Retinal pigment epithelial cell (primary cell): ENCODE data around the gene DNAJC5.

ENCODE experiments used
- DNase-seq: peaks from one replicate; pipeline ENCODE4 v3.0.0-alpha.2; 2010; ENCODE audit warnings: low read depth
- H3K4me3 ChIP-seq: 2 replicates; pipeline ENCODE4 v1.5.1; 2011; ENCODE audit warnings: mild to moderate bottlenecking, low read length, control low read depth, moderate library complexity
- CTCF ChIP-seq: conservative IDR thresholded peaks from 2 replicates; pipeline ENCODE4 v1.5.1; 2011; ENCODE audit warnings: low read depth, low read length, control low read depth, inconsistent platforms

DNAJC5 gene

GRCh38 chr20:63894358-63895201 lies at the start of gene DNAJC5:
TSS of gene DNAJC5 (plus strand) at chr20:63895126. CDS start at chr20:63928346, 33,220 bp downstream.
- no peak for DNase-seq
- H3K4me3 ChIP-seq: peak within 1 kb of the TSS; percentile 76
- no peak for TF ChIP-seq CTCF

- TF ChIP-seq CTCF: no peak
- no peak for DNase-seq
- H3K4me3 ChIP-seq: peak overlapping the region; percentile 20
These were observed 48.7 kb upstream of the DNAJC5 start for GRCh38 chr20:63846128-63846771.

- no peak overlapping the region for H3K4me3 ChIP-seq
- no peak for DNase-seq
- no peak for TF ChIP-seq CTCF
These were observed 48.1 kb upstream of the DNAJC5 start for GRCh38 chr20:63846888-63847236.

GRCh38 chr20:63847237-63848002 lies 47.5 kb upstream of the DNAJC5 start:
- no peak for TF ChIP-seq CTCF
- no peak for DNase-seq
- no peak overlapping the region for H3K4me3 ChIP-seq

GRCh38 chr20:63848003-63848911 lies 46.7 kb upstream of the DNAJC5 start:
- no peak for TF ChIP-seq CTCF
- no peak overlapping the region for H3K4me3 ChIP-seq
- no peak for DNase-seq
